Measurements from ENCODE around the gene SLC38A11.

Gene SLC38A11

DNA sequence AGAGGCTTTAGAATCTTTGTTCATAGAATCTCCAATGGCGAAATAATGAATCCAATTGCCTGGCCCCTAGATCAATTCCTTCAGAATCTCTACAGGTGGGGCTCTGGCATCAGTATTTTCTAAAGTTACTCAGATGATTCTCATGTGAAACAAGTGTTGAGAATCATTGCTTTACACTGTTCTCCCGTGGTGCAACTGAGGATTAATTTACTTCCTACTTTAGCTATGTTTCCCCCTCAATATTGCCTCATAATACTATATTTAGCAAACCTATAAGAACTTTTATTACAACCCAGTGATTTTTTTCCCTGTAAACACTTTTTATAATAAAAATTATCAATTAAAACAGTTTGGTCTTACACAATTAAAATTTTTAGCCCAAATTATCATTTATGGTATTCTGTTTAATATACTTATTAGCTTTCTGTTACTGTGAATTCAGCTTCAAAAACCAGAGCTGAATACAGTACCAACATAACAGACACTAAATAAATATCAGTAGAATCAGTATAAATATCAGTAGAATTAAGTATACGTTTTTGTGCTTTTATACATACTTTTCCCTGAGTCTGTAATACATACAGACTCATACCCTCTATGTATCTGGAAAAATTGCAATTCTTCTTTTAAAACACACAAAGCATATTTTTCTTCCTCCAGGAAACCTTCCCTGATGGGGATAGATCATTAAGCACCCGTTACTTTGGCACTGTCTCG lies 20.8 kb downstream of the SLC38A11 start:
- H3K36me3 ChIP-seq (ENCODE audit: control insufficient read depth in 2 of 2, insufficient read depth in 1 of 2, low read length in 2 of 2) = no peaks in the 10 kb centered on the region
- TF ChIP-seq ZNF121 (tag by site-specific recombination; IDR thresholded peaks at IDR 0.05) (no peak), OVOL3 (tag by site-specific recombination; IDR thresholded peaks at IDR 0.05) (no peak), MZF1 (tag by site-specific recombination; IDR thresholded peaks at IDR 0.05; ENCODE audit: borderline replicate concordance) (no peak), ZNF184 (tag by site-specific recombination; IDR thresholded peaks at IDR 0.05) (no peak), ZNF571 (tag by site-specific recombination; IDR thresholded peaks at IDR 0.05) (no peak), ZNF626 (tag by site-specific recombination; IDR thresholded peaks at IDR 0.05) (no peak), ZNF341 (tag by site-specific recombination; IDR thresholded peaks at IDR 0.05; ENCODE audit: low read depth) (no peak), ZBTB44 (tag by site-specific recombination; IDR thresholded peaks at IDR 0.05) (no peak), ZNF747 (tag by site-specific recombination; IDR thresholded peaks at IDR 0.05) (no peak), ZNF621 (tag by site-specific recombination; IDR thresholded peaks at IDR 0.05) (no peak)
- TF ChIP-seq, protein P1, sequence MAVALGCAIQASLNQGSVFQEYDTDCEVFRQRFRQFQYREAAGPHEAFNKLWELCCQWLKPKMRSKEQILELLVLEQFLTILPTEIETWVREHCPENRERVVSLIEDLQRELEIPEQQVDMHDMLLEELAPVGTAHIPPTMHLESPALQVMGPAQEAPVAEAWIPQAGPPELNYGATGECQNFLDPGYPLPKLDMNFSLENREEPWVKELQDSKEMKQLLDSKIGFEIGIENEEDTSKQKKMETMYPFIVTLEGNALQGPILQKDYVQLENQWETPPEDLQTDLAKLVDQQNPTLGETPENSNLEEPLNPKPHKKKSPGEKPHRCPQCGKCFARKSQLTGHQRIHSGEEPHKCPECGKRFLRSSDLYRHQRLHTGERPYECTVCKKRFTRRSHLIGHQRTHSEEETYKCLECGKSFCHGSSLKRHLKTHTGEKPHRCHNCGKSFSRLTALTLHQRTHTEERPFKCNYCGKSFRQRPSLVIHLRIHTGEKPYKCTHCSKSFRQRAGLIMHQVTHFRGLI (tag by site-specific recombination; IDR thresholded peaks at IDR 0.05) = no peak
- TF ChIP-seq, protein P2, sequence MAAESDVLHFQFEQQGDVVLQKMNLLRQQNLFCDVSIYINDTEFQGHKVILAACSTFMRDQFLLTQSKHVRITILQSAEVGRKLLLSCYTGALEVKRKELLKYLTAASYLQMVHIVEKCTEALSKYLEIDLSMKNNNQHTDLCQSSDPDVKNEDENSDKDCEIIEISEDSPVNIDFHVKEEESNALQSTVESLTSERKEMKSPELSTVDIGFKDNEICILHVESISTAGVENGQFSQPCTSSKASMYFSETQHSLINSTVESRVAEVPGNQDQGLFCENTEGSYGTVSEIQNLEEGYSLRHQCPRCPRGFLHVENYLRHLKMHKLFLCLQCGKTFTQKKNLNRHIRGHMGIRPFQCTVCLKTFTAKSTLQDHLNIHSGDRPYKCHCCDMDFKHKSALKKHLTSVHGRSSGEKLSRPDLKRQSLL (tag by site-specific recombination; IDR thresholded peaks at IDR 0.05) = no peak
- no peak overlapping the region for H3K27ac ChIP-seq (ENCODE audit: extremely low read depth, low read depth, low read length)
- no peaks in the 10 kb centered on the region for H3K9me3 ChIP-seq (ENCODE audit: control insufficient read depth, insufficient read depth, low read depth, low read length)
- no peak overlapping the region for H3K4me3 ChIP-seq (ENCODE audit: low read depth, low read length)
- CTCF ChIA-PET = interaction anchor here (1.2 kb wide), 1 partner anchor 14 kb away, joined by 3 read pairs; no protein-coding TSS in a partner anchor
- no peaks in the 10 kb centered on the region for H3K4me1 ChIP-seq (ENCODE audit: control insufficient read depth, insufficient read depth, low read length)
- POLR2A ChIA-PET = interaction anchor here (0.6 kb wide), 1 partner anchor 1759 kb away, joined by 5 read pairs; no protein-coding TSS in a partner anchor

- H3K4me3 ChIP-seq (ENCODE audit: low read depth, low read length) = no peak overlapping the region
- ChIA-PET POLR2A (interaction anchor here (0.6 kb wide), 1 partner anchor 1758 kb away, joined by 5 read pairs; no protein-coding TSS in a partner anchor), CTCF (interaction anchor here (1.2 kb wide), 1 partner anchor 13 kb away, joined by 3 read pairs; no protein-coding TSS in a partner anchor)
- TF ChIP-seq, protein P3, sequence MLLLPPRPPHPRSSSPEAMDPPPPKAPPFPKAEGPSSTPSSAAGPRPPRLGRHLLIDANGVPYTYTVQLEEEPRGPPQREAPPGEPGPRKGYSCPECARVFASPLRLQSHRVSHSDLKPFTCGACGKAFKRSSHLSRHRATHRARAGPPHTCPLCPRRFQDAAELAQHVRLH (tag by site-specific recombination; IDR thresholded peaks at IDR 0.05) = no peak
- no peaks in the 10 kb centered on the region for H3K4me1 ChIP-seq (ENCODE audit: control insufficient read depth, insufficient read depth, low read length)
- no peaks in the 10 kb centered on the region for H3K36me3 ChIP-seq (ENCODE audit: control insufficient read depth in 2 of 2, insufficient read depth in 1 of 2, low read length in 2 of 2)
- no peak overlapping the region for H3K27ac ChIP-seq (ENCODE audit: extremely low read depth, low read depth, low read length)
- no peaks in the 10 kb centered on the region for H3K9me3 ChIP-seq (ENCODE audit: control insufficient read depth, insufficient read depth, low read depth, low read length)
These were observed 21.6 kb downstream of the SLC38A11 start for GRCh38 chr2:164933671-164934189.

GRCh38 chr2:164932377-164932776 lies 22.9 kb downstream of the SLC38A11 start:
- H3K36me3 ChIP-seq (ENCODE audit: control insufficient read depth in 2 of 2, insufficient read depth in 1 of 2, low read length in 2 of 2) = no peaks in the 10 kb centered on the region
- H3K4me1 ChIP-seq (ENCODE audit: control insufficient read depth, insufficient read depth, low read length) = no peaks in the 10 kb centered on the region
- H3K4me3 ChIP-seq (ENCODE audit: low read depth, low read length) = no peak overlapping the region
- no peak overlapping the region for H3K27ac ChIP-seq (ENCODE audit: extremely low read depth, low read depth, low read length)
- TF ChIP-seq ZNF121 (tag by site-specific recombination; IDR thresholded peaks at IDR 0.05) = no peak
- no peak for TF ChIP-seq IKZF3 (tag by site-specific recombination; IDR thresholded peaks at IDR 0.05)
- TF ChIP-seq GLI2 (tag by site-specific recombination; IDR thresholded peaks at IDR 0.05; ENCODE audit: borderline replicate concordance, low read depth) = no peak
- peak; percentile 46; the same call in 1 of the 2 replicates for TF ChIP-seq ZNF146 (tag by site-specific recombination; IDR thresholded peaks at IDR 0.05)
- TF ChIP-seq ZSCAN23 (tag by site-specific recombination; IDR thresholded peaks at IDR 0.05) = no peak
- TF ChIP-seq TRIM28 (IDR thresholded peaks at IDR 0.05; ENCODE audit: borderline replicate concordance, low read length) = no peak
- ChIA-PET CTCF (interaction anchor here (0.6 kb wide), 1 partner anchor 18 kb away, joined by 3 read pairs; no protein-coding TSS in a partner anchor), POLR2A (no interaction called here)
- H3K9me3 ChIP-seq (ENCODE audit: control insufficient read depth, insufficient read depth, low read depth, low read length) = no peaks in the 10 kb centered on the region
